H1 (cell line): ENCODE data around the gene SLC35B4. TPM values are rescaled to one million over a fixed set of nuclear protein-coding genes. Genes with fewer than 3 reads are reported as not detected.

Experiments used
- CTCF ChIA-PET: fragments of 300-600 bp; sonication (Branson Sonifier 250); formaldehyde crosslinking; loops from one replicate; lab custom pipeline; 2021; ENCODE audit not compliant: partially characterized antibody; lab: Charles Lee
- POLR2A ChIA-PET: fragments of 300-600 bp; sonication (Branson Sonifier 250); formaldehyde crosslinking; loops from one replicate; lab custom pipeline; 2021; ENCODE audit warnings: inconsistent platforms; ENCODE audit not compliant: partially characterized antibody; lab: Charles Lee
- DNase-seq, 2 experiments: peaks; one replicate each; pipeline versions ENCODE4 v3.0.0 to v3.0.0-alpha.2; 2010 to 2022; ENCODE audit warnings: low spot score in 2 of 2, low read depth in 1 of 2, mixed read lengths in 1 of 2
- FAIRE-seq: peaks from 2 replicates; lab custom pipeline; 2011; peaks lifted over from hg19 to GRCh38; lab: Jason Lieb, UNC
- H2AFZ ChIP-seq: 2 replicates; pipeline ENCODE4 v1.8.1; 2012; ENCODE audit warnings: low read length, inconsistent platforms
- H2AK5ac ChIP-seq: 2 replicates; pipeline ENCODE4 v1.6.1; 2013; ENCODE audit warnings: low read depth, low read length
- H2BK120ac ChIP-seq: replicated peaks from 2 replicates; pipeline ENCODE3; 2013; ENCODE audit warnings: low read depth, low read length, inconsistent platforms
- H2BK12ac ChIP-seq: 2 replicates; pipeline ENCODE4 v1.6.1; 2013; ENCODE audit warnings: low read depth, low read length
- H2BK15ac ChIP-seq: 2 replicates; pipeline ENCODE4 v1.6.1; 2013; ENCODE audit warnings: low read length
- H2BK20ac ChIP-seq: 2 replicates; pipeline ENCODE4 v1.6.1; 2013; ENCODE audit warnings: low read length
- H2BK5ac ChIP-seq: 2 replicates; pipeline ENCODE4 v1.6.1; 2013; ENCODE audit warnings: low read depth, low read length
- H3K14ac ChIP-seq: 2 replicates; pipeline ENCODE4 v1.6.1; 2013; ENCODE audit warnings: inconsistent platforms; ENCODE audit not compliant: insufficient read length
- H3K18ac ChIP-seq: 2 replicates; pipeline ENCODE4 v1.6.1; 2013; ENCODE audit warnings: low read length; ENCODE audit errors: extremely low read depth
- H3K23ac ChIP-seq: 2 replicates; pipeline ENCODE4 v1.6.1; 2013; ENCODE audit warnings: inconsistent platforms; ENCODE audit not compliant: insufficient read length
- H3K23me2 ChIP-seq: 2 replicates; pipeline ENCODE4 v1.6.1; 2013; ENCODE audit warnings: low read depth, low read length
- H3K27ac ChIP-seq: 2 replicates; pipeline ENCODE4 v1.6.1; 2011; ENCODE audit warnings: low read depth, low read length, inconsistent platforms
- H3K27me3 ChIP-seq, 4 experiments: replicated peaks in 1 of 4; 1 replicate in 1 of 4; 2 replicates in 3 of 4; pipeline versions ENCODE4 v1.6.1 to v1.8.1; 2011 to 2013; ENCODE audit warnings: low read length in 3 of 4, mild to moderate bottlenecking in 3 of 4, inconsistent platforms in 2 of 4, mixed read lengths in 2 of 4, moderate library complexity in 1 of 4; ENCODE audit not compliant: control insufficient read depth in 3 of 4, insufficient read depth in 3 of 4; ENCODE audit errors: extremely low read depth in 1 of 4
- H3K36me3 ChIP-seq, 4 experiments: 2 replicates each; pipeline versions ENCODE4 v1.6.1 to v1.8.1; 2011 to 2013; ENCODE audit warnings: mild to moderate bottlenecking in 4 of 4, low read length in 3 of 4, moderate library complexity in 2 of 4, control low read depth in 1 of 4, inconsistent platforms in 1 of 4; ENCODE audit not compliant: insufficient read depth in 4 of 4, control insufficient read depth in 2 of 4
- H3K4ac ChIP-seq: replicated peaks from 2 replicates; pipeline ENCODE3; 2013; ENCODE audit warnings: low read length, low read depth, mixed read lengths, inconsistent platforms; ENCODE audit not compliant: insufficient read length
- H3K4me1 ChIP-seq, 4 experiments: replicated peaks in 1 of 4; 1 replicate in 1 of 4; 2 replicates in 3 of 4; pipeline versions ENCODE4 v1.6.1 to v1.8.1; 2011 to 2013; ENCODE audit warnings: low read length in 3 of 4, inconsistent platforms in 2 of 4, mixed read lengths in 1 of 4; ENCODE audit not compliant: insufficient read depth in 4 of 4, control insufficient read depth in 3 of 4
- H3K4me2 ChIP-seq, 2 experiments: 2 replicates each; pipeline versions ENCODE4 v1.6.1 to v1.8.1; 2011 to 2013; ENCODE audit warnings: low read depth in 2 of 2, low read length in 2 of 2, control low read depth in 1 of 2, inconsistent platforms in 1 of 2, mild to moderate bottlenecking in 1 of 2; ENCODE audit not compliant: insufficient read depth in 1 of 2
- H3K4me3 ChIP-seq, 4 experiments: fragments of 200-600, 300-600 bp in 1 of 4; sonication (generic), shearing (Covaris generic), sonication (Bioruptor Twin) in 1 of 4; 2 replicates each; pipeline versions ENCODE4 v1.5.1 to v1.8.1; 2011 to 2016; ENCODE audit warnings: low read length in 4 of 4, low read depth in 3 of 4, control low read depth in 2 of 4, inconsistent platforms in 2 of 4, mild to moderate bottlenecking in 2 of 4, mixed read lengths in 1 of 4, moderate library complexity in 1 of 4; ENCODE audit not compliant: insufficient read depth in 2 of 4; ENCODE audit errors: extremely low read depth in 1 of 4
- H3K56ac ChIP-seq: replicated peaks from 2 replicates; pipeline ENCODE3; 2013; ENCODE audit warnings: low read depth, mild to moderate bottlenecking, mixed read lengths, low read length, inconsistent platforms; ENCODE audit not compliant: insufficient read length
- H3K79me1 ChIP-seq: 2 replicates; pipeline ENCODE4 v1.6.1; 2013; ENCODE audit warnings: low read depth, low read length, control low read depth
- H3K79me2 ChIP-seq, 2 experiments: 2 replicates each; pipeline versions ENCODE4 v1.6.1 to v1.8.1; 2012 to 2013; ENCODE audit warnings: low read length in 2 of 2, mild to moderate bottlenecking in 2 of 2, inconsistent platforms in 1 of 2; ENCODE audit not compliant: insufficient read depth in 2 of 2, control insufficient read depth in 1 of 2
- H3K9ac ChIP-seq, 4 experiments: replicated peaks in 1 of 4; 1 replicate in 1 of 4; 2 replicates in 3 of 4; pipeline versions ENCODE4 v1.6.1 to v1.8.1; 2011 to 2013; ENCODE audit warnings: low read depth in 3 of 4, low read length in 3 of 4, control low read depth in 2 of 4, mild to moderate bottlenecking in 2 of 4, moderate library complexity in 2 of 4, inconsistent platforms in 1 of 4; ENCODE audit errors: extremely low read depth in 1 of 4
- H3K9me3 ChIP-seq, 2 experiments: 2 replicates each; pipeline versions ENCODE4 v1.6.1 to v1.8.1; 2012 to 2013; ENCODE audit warnings: mild to moderate bottlenecking in 2 of 2, moderate library complexity in 2 of 2, control low read depth in 1 of 2, inconsistent platforms in 1 of 2, low read depth in 1 of 2, low read length in 1 of 2, mixed read lengths in 1 of 2; ENCODE audit not compliant: insufficient read depth in 2 of 2
- H4K20me1 ChIP-seq, 2 experiments: replicated peaks in 1 of 2; 2 replicates each; pipeline versions ENCODE3 to v1.8.1; 2011 to 2013; ENCODE audit warnings: inconsistent platforms in 2 of 2, low read length in 2 of 2, mild to moderate bottlenecking in 1 of 2; ENCODE audit not compliant: insufficient read depth in 2 of 2, control insufficient read depth in 1 of 2
- H4K5ac ChIP-seq: 2 replicates; pipeline ENCODE4 v1.6.1; 2013; ENCODE audit warnings: low read length, low read depth, mixed read lengths, inconsistent platforms; ENCODE audit not compliant: insufficient read length
- H4K8ac ChIP-seq: 2 replicates; pipeline ENCODE4 v1.8.0; 2013; ENCODE audit warnings: mild to moderate bottlenecking, moderate library complexity, low read length, inconsistent platforms; ENCODE audit not compliant: insufficient read depth; ENCODE audit errors: extremely low read depth
- H4K91ac ChIP-seq: replicated peaks from 2 replicates; pipeline ENCODE3; 2013; ENCODE audit warnings: low read length, mixed read lengths, inconsistent platforms; ENCODE audit not compliant: insufficient read length
- ZNF274 ChIP-seq: IDR thresholded peaks from 2 replicates; pipeline ENCODE4 v1.7.0; 2012; ENCODE audit warnings: low read length, borderline replicate concordance; ENCODE audit errors: extremely low read depth
- WGBS, 2 experiments: shearing (Covaris generic) in 1 of 2; methylation state at CpG; one replicate each; pipeline versions ENCODE4 v1.1.6 to v1.1.7; 2013 to 2015; ENCODE audit warnings: low lambda C conversion rate in 2 of 2, mixed read lengths in 2 of 2, inconsistent platforms in 1 of 2, low coverage in 1 of 2, missing lambda C conversion rate in 1 of 2; ENCODE audit not compliant: insufficient replicate concordance in 2 of 2, insufficient coverage in 1 of 2, insufficient read length in 1 of 2; ENCODE audit errors: extremely low coverage in 1 of 2, missing lambda C conversion rate in 1 of 2; 5-methylcytosine and 5-hydroxymethylcytosine counted together
- polyA plus RNA-seq, 7 experiments: library from polyadenylated mRNA; depleted of rRNA in 3 of 7; stranded (reverse) in 5 of 7; unstranded in 2 of 7; fragments of >200 nt in 5 of 7; fragments of 200-250 nt in 2 of 7; gene quantifications; 1 replicate in 5 of 7; 2 replicates in 1 of 7; 4 replicates in 1 of 7; pipeline versions ENCODE4 v1.2.1 to v1.2.3, GENCODE V29; 2011 to 2013; ENCODE audit warnings: missing spikeins in 2 of 7, mixed read lengths in 2 of 7
- total RNA-seq: library from RNA; stranded (reverse); fragmentation: NEBNext Ultra II Directional; extraction: Animal tissue kit (Norgen Biotek cat#: 25700); gene quantifications from 2 replicates; pipeline ENCODE4 v1.2.1, GENCODE V29; 2021

SLC35B4 gene
- total and polyA plus RNA-seq, 2 of the 8 experiments (the other 6 are each of a cell fraction or from before 2014, with no cell fraction given) = 28.9 to 34.6 TPM

DNA sequence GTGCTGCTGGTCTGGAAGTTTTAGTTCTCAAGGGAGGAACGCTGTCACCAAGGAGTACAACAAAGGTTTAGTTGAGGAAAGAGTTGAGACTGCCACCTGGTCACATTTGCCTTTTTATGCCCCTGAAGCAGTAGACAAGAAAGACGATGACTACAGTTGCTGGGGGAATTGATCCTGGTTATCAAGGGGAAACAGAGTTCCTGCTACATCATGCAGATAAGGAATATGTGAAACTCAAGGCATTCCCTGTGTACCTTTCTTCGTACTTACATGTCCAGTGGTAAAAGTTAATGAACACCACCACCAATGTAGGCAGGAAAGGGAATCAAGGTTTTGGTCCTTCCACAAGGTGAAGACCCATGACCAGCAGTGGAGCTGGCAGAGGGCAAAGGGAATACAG is 31.8 kb downstream of the SLC35B4 start:
- H3K56ac ChIP-seq = no peak overlapping the region

More for the DNA sequence above, 31.8 kb downstream of the SLC35B4 start:
- FAIRE-seq (no peak), DNase-seq (no peak)
- no peak overlapping the region for H3K18ac ChIP-seq
- H3K79me1 ChIP-seq = no peaks in the 10 kb centered on the region
- H3K4me2 ChIP-seq = no peak overlapping the region
- no peaks in the 10 kb centered on the region; a peak in 1 of 7 replicates for H3K4me1 ChIP-seq
- H4K20me1 ChIP-seq = no peaks in the 10 kb centered on the region
- H2BK20ac ChIP-seq = no peak overlapping the region
- no peak overlapping the region for H3K4ac ChIP-seq
- H3K14ac ChIP-seq = no peak overlapping the region
- no peaks in the 10 kb centered on the region for H3K9me3 ChIP-seq
- no peaks in the 10 kb centered on the region for H3K27me3 ChIP-seq
- no peak overlapping the region for H2BK5ac ChIP-seq
- H4K5ac ChIP-seq = no peak overlapping the region
- no peak overlapping the region for H2AFZ ChIP-seq
- CTCF ChIA-PET = interaction anchor here (1.1 kb wide), 1 partner anchor 73 kb away, joined by 3 read pairs; no protein-coding TSS in a partner anchor
- POLR2A ChIA-PET = no interaction called here
- H4K91ac ChIP-seq = no peak overlapping the region
- no peaks in the 10 kb centered on the region for H3K79me2 ChIP-seq
- H3K9ac ChIP-seq = no peak overlapping the region; a peak in 1 of 7 replicates
- TF ChIP-seq ZNF274 = no peak
- no peak overlapping the region for H2BK12ac ChIP-seq
- H2BK120ac ChIP-seq = no peak overlapping the region
- H3K36me3 ChIP-seq = no peaks in the 10 kb centered on the region
- no peak overlapping the region for H3K4me3 ChIP-seq
- H3K23ac ChIP-seq = no peak overlapping the region
- no peak overlapping the region for H2AK5ac ChIP-seq
- H4K8ac ChIP-seq = no peak overlapping the region
- H3K23me2 ChIP-seq = no peaks in the 10 kb centered on the region
- no peak overlapping the region for H3K27ac ChIP-seq
- WGBS, 2 experiments = 90% methylated on average over 3 of the region's 3 CpGs; no CpG with 5 or more reads in 1 of the 2 experiments
- H2BK15ac ChIP-seq = no peak overlapping the region
